ENCODE results near the gene ATF5. TPM values are rescaled to one million over a fixed set of nuclear protein-coding genes. Genes with fewer than 3 reads are reported as not detected.
A peak's percentile ranks its signal among the peaks of the same experiment; 100 is the strongest.
"Not testable (repeated sequence)": the region's sequence is repeated elsewhere in the genome, so short reads cannot be mapped to it uniquely, and the experiment has no call there.

Gene ATF5
- total RNA-seq, 8 experiments from 2014 or later: 16.7 to 141 (median 52.8) TPM

- no peak for ATAC-seq (replicated peaks in 6 of 8)
- H3K4me3 ChIP-seq: peak overlapping the region; percentile 73 to 98 (median 80)
- H3K4me1 ChIP-seq (replicated peaks in 1 of 2): peaks cover 18 to 22% of the 10 kb centered on the region in 2 donors
- WGBS, 10 experiments: 76 to 100% (median 97%) methylated on average over 1 to 7 of the region's 7 CpGs; no CpG with 5 or more reads in 1 of the 10 experiments
- in situ Hi-C loops (cut with MboI; ENCODE audit: low pct_unique_long_range_greater_than_20kb in 2 of 9, low sequenced_read_pairs in 9 of 9, unreplicated experiment in 9 of 9): loop anchor here in 3 of 9 experiments (10.0 to 25.0 kb wide), 2 partner anchors 53 to 206 kb away; no protein-coding TSS in a partner anchor
- H3K27ac ChIP-seq: no peak overlapping the region
Observed at GRCh38 chr19:49931293-49932040, 2.5 kb downstream of the ATF5 start.

DNA sequence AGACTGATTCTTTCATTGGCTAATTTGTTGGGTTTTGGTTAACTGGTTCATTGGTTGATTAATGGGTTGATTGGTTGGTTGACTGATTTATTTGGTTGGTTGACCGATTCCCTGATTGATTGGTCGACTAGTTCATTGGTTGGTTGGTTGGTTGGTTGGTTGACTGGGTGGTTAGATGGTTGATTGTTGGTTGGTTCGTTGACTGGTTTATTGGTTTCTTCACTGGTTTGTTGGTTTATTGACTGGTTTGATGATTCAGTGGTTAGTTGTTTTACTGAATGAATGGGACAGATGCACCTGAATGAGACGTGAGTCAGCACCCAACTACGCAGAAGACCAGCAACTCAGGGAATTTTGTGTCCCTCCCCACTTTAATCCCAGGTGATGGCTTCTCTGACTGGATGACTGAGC lies 3.0 kb downstream of the ATF5 start:
- WGBS, 10 experiments: 80 to 100% (median 95%) methylated on average over 1 to 5 of the region's 5 CpGs; no CpG with 5 or more reads in 4 of the 10 experiments
- ATAC-seq (replicated peaks in 6 of 8): no peak

DNA sequence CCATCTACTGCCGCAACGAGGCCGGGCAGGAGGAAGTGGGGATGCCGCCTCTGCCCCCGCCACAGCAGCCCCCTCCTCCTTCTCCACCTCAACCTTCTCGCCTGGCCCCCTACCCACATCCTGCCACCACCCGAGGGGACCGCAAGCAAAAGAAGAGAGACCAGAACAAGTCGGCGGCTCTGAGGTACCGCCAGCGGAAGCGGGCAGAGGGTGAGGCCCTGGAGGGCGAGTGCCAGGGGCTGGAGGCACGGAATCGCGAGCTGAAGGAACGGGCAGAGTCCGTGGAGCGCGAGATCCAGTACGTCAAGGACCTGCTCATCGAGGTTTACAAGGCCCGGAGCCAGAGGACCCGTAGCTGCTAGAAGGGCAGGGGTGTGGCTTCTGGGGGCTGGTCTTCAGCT lies 3.7 kb downstream of the ATF5 start:
- in situ Hi-C loops (cut with MboI; ENCODE audit: low pct_unique_long_range_greater_than_20kb in 2 of 9, low sequenced_read_pairs in 9 of 9, unreplicated experiment in 9 of 9): loop anchor here in 3 of 9 experiments (10.0 to 25.0 kb wide), 2 partner anchors 52 to 205 kb away; no protein-coding TSS in a partner anchor
- Histone ChIP-seq H3K4me1 (replicated peaks in 1 of 2) (peaks cover 13 to 18% of the 10 kb centered on the region in 2 donors), H3K27ac (no peak overlapping the region), H3K4me3 (no peak overlapping the region)
- 79 to 97% (median 93%) methylated on average over 2 to 10 of the region's 25 CpGs; no CpG with 5 or more reads in 6 of the 10 experiments for WGBS, 10 experiments
- no peak for ATAC-seq (replicated peaks in 6 of 8)

More for the DNA sequence above, 3.0 kb downstream of the ATF5 start:
- H3K4me1 ChIP-seq (replicated peaks in 1 of 2): peaks cover 18 to 22% of the 10 kb centered on the region in 2 donors
- H3K27ac ChIP-seq: no peak overlapping the region
- peak overlapping the region in 3 of 5 donors; percentile 4 to 98 (median 80) for H3K4me3 ChIP-seq
- in situ Hi-C loops (cut with MboI; ENCODE audit: low pct_unique_long_range_greater_than_20kb in 2 of 9, low sequenced_read_pairs in 9 of 9, unreplicated experiment in 9 of 9): loop anchor here in 3 of 9 experiments (10.0 to 25.0 kb wide), 2 partner anchors 53 to 205 kb away; no protein-coding TSS in a partner anchor

- H3K27ac ChIP-seq: no peak overlapping the region
- ATAC-seq (replicated peaks in 6 of 8): no peak
- no peak overlapping the region for H3K4me3 ChIP-seq
- 80 to 100% (median 93%) methylated on average over 1 to 8 of the region's 8 CpGs; no CpG with 5 or more reads in 4 of the 10 experiments for WGBS, 10 experiments
- H3K4me1 ChIP-seq (replicated peaks in 1 of 2): peaks cover 4 to 10% of the 10 kb centered on the region in 2 donors
- in situ Hi-C loops (cut with MboI; ENCODE audit: low pct_unique_long_range_greater_than_20kb in 2 of 9, low sequenced_read_pairs in 9 of 9, unreplicated experiment in 9 of 9): loop anchor here in 3 of 9 experiments (10.0 to 25.0 kb wide), 2 partner anchors 51 to 204 kb away; no protein-coding TSS in a partner anchor
Observed at GRCh38 chr19:49933643-49934042, 4.6 kb downstream of the ATF5 start.

GRCh38 chr19:49936549-49936948 lies 7.5 kb downstream of the ATF5 start:
- H3K4me3 ChIP-seq: no peak overlapping the region

GRCh38 chr19:49937750-49938381 lies 8.9 kb downstream of the ATF5 start:
- peak overlapping the region in 1 of 5 donors; percentile 17 for H3K4me3 ChIP-seq
- 0 to 55% (median 15%) methylated on average over 2 to 7 of the region's 35 CpGs; no CpG with 5 or more reads in 6 of the 10 experiments for WGBS, 10 experiments
- in situ Hi-C loops (cut with MboI; ENCODE audit: low pct_unique_long_range_greater_than_20kb in 2 of 9, low sequenced_read_pairs in 9 of 9, unreplicated experiment in 9 of 9): loop anchor here in 3 of 9 experiments (10.0 to 25.0 kb wide), 2 partner anchors 47 to 199 kb away; no protein-coding TSS in a partner anchor
- no peak overlapping the region for H3K27ac ChIP-seq
- H3K4me1 ChIP-seq (replicated peaks in 1 of 2): peaks cover 4 to 8% of the 10 kb centered on the region in 2 donors
- ATAC-seq (replicated peaks in 6 of 8): peak; percentile 67 to 91 (median 76)

More at GRCh38 chr19:49936549-49936948, 7.5 kb downstream of the ATF5 start:
- no peak overlapping the region for H3K27ac ChIP-seq
- H3K4me1 ChIP-seq (replicated peaks in 1 of 2): peaks cover under 1 to 3% of the 10 kb centered on the region in 2 donors
- peak in 2 of 8 experiments; percentile 2 to 3 for ATAC-seq (replicated peaks in 6 of 8)
- in situ Hi-C loops (cut with MboI; ENCODE audit: low pct_unique_long_range_greater_than_20kb in 2 of 9, low sequenced_read_pairs in 9 of 9, unreplicated experiment in 9 of 9): loop anchor here in 3 of 9 experiments (10.0 to 25.0 kb wide), 2 partner anchors 48 to 201 kb away; no protein-coding TSS in a partner anchor
- WGBS, 10 experiments: 18 to 96% (median 65%) methylated on average over 2 to 5 of the region's 5 CpGs; no CpG with 5 or more reads in 1 of the 10 experiments

DNA sequence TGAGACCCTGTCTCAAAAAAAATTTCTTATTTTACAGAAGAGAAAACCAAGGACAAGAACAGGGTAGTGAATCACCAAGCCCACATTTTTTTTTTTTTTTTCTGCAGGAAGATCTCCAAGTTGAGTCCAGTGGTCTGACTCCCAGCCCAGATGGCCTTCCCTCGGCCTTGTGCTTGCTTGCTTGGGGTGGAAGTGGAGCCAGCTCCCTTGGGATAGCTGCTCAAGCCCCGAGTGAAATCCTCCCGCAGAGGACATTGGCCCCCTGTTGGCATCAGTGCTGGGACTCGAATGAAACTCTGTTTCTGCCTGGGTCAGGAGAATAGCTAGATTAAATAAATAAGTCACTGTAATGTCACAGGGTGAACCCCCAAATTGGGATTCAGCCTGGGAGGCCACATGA lies 9.7 kb downstream of the ATF5 start:
- in situ Hi-C loops (cut with MboI; ENCODE audit: low pct_unique_long_range_greater_than_20kb in 2 of 9, low sequenced_read_pairs in 9 of 9, unreplicated experiment in 9 of 9): loop anchor here in 3 of 9 experiments (10.0 to 25.0 kb wide), 2 partner anchors 46 to 199 kb away; no protein-coding TSS in a partner anchor
- 0 to 100% (median 84%) methylated on average over 1 to 3 of the region's 4 CpGs; no CpG with 5 or more reads in 6 of the 10 experiments for WGBS, 10 experiments
- no peak for ATAC-seq (replicated peaks in 6 of 8)

DNA sequence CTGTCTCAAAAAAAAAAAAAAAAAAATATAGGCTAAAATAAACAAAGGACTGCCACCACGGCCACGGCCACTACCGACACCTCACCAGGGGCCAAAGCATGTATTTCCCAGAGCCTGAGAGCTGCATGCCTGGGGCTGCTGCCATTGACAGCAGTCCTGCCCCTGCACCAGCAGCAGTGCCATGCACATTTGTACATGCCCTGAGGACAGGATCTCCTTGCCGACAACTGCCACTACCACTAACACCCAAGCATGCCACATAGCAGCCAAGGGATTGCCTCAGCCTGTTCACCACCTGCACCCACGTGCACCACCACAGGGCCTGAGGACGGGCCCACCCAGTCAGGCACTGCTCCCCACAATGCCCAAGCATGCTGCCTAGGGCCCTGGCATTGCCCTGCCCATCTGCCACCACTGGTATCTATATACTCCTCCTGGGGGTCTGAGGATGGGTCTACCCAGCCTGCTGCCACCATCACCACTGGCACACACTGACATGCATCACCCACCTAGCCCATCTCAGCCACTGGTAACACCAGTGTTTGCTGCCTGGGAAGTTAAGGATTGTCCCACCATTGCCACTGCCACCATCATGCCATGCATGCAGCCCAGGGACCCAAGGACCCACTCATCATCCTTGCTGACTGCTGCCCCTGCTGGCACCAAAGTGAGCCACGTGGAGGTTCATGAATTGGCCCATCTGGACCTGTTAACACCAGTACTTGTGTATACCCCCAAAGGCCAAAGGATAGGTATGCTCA lies 10.9 kb downstream of the ATF5 start:
- Histone ChIP-seq H3K27ac (no peak overlapping the region), H3K4me1 (replicated peaks in 1 of 2) (peaks cover 4 to 8% of the 10 kb centered on the region in 2 donors), H3K4me3 (no peak overlapping the region)
- in situ Hi-C loops (cut with MboI; ENCODE audit: low pct_unique_long_range_greater_than_20kb in 2 of 9, low sequenced_read_pairs in 9 of 9, unreplicated experiment in 9 of 9): loop anchor here in 3 of 9 experiments (10.0 to 25.0 kb wide), 2 partner anchors 45 to 197 kb away; no protein-coding TSS in a partner anchor
- WGBS, 10 experiments: 50 to 89% (median 79%) methylated on average over 1 to 4 of the region's 7 CpGs; no CpG with 5 or more reads in 6 of the 10 experiments
- ATAC-seq (replicated peaks in 6 of 8): peak in 1 of 8 experiments; percentile 2

More for the DNA sequence above, 9.7 kb downstream of the ATF5 start:
- no peak overlapping the region for H3K27ac ChIP-seq
- H3K4me1 ChIP-seq (replicated peaks in 1 of 2): peaks cover 4 to 8% of the 10 kb centered on the region in 2 donors
- H3K4me3 ChIP-seq: no peak overlapping the region

GRCh38 chr19:49940482-49940791 lies 11.4 kb downstream of the ATF5 start:
- 76 to 100% (median 93%) methylated on average over 1 to 5 of the region's 5 CpGs; no CpG with 5 or more reads in 3 of the 10 experiments for WGBS, 10 experiments
- in situ Hi-C loops (cut with MboI; ENCODE audit: low pct_unique_long_range_greater_than_20kb in 2 of 9, low sequenced_read_pairs in 9 of 9, unreplicated experiment in 9 of 9): loop anchor here in 2 of 9 experiments (25.0 kb wide), 1 partner anchor 197 kb away; no protein-coding TSS in a partner anchor

DNA sequence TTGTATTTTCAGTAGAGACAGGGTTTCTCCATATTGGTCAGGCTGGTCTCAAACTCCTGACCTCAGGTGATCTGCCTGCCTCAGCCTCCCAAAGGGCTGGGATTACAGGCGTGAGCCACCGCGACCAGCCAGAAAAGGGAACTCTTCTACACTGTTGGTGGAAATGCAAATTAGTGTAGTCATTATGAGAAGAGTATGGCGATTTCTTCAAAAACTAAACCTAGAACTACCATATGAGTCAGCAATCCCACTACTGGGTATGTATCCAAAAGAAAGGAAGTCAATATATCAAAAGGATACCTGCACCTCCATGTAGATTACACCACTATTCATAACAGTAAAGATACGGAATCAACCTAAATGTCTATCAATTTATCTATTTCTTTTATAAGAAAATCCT lies 15.6 kb downstream of the ATF5 start:
- 20 to 94% (median 90%) methylated on average over 1 to 5 of the region's 5 CpGs; no CpG with 5 or more reads in 5 of the 10 experiments for WGBS, 10 experiments
- not testable (repeated sequence) for H3K27ac ChIP-seq; H3K4me1 ChIP-seq (replicated peaks in 1 of 2); H3K4me3 ChIP-seq; ATAC-seq (replicated peaks in 6 of 8)
- in situ Hi-C loops (cut with MboI; ENCODE audit: low pct_unique_long_range_greater_than_20kb in 2 of 9, low sequenced_read_pairs in 9 of 9, unreplicated experiment in 9 of 9): loop anchor here in 2 of 9 experiments (25.0 kb wide), 1 partner anchor 193 kb away; no protein-coding TSS in a partner anchor

More at GRCh38 chr19:49940482-49940791, 11.4 kb downstream of the ATF5 start:
- Histone ChIP-seq H3K27ac (no peak overlapping the region), H3K4me3 (no peak overlapping the region), H3K4me1 (replicated peaks in 1 of 2) (peaks cover 4 to 8% of the 10 kb centered on the region in 2 donors)
- ATAC-seq (replicated peaks in 6 of 8): no peak

DNA sequence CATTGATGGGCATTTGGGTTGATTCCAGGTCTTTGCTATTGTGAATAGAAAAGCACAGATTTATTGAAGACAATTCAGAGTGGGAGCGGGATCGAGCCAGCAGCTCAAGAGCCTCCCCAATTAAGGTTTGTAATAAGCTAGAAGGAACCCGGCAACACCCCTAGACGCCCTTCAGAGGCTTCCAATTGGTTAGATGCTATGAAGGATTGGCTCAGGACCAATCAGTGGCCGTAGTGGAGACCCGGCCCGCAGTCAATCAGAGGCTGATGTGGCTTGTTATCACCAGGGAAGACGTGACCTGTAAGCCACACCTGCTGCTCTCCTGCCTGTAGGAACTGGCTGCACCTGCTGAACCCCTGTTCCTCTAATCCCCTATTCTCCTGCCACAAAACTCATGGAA lies 17.4 kb downstream of the ATF5 start:
- peaks cover 4 to 11% of the 10 kb centered on the region in 2 donors for H3K4me1 ChIP-seq (replicated peaks in 1 of 2)
- H3K27ac ChIP-seq: no peak overlapping the region
- no peak overlapping the region for H3K4me3 ChIP-seq
- no peak for ATAC-seq (replicated peaks in 6 of 8)
- WGBS, 10 experiments: 50 to 100% (median 75%) methylated on average over 1 to 7 of the region's 8 CpGs; no CpG with 5 or more reads in 3 of the 10 experiments
- in situ Hi-C loops (cut with MboI; ENCODE audit: low pct_unique_long_range_greater_than_20kb in 2 of 9, low sequenced_read_pairs in 9 of 9, unreplicated experiment in 9 of 9): loop anchor here in 2 of 9 experiments (25.0 kb wide), 1 partner anchor 191 kb away; no protein-coding TSS in a partner anchor

All from motor neuron (in vitro differentiated cells).